GM18909 (cell line): ENCODE results near the gene CCL26.
"Not testable (repeated sequence)": the region's sequence is repeated elsewhere in the genome, so short reads cannot be mapped to it uniquely, and the experiment has no call there.

Source experiments
- ATAC-seq: cut with Tn5 transposase; IDR thresholded peaks from one replicate; pipeline ENCODE4 v1.9.1; 2021; ENCODE audit warnings: mild to moderate bottlenecking; ENCODE audit not compliant: unreplicated experiment, poor library complexity

CCL26 gene

DNA sequence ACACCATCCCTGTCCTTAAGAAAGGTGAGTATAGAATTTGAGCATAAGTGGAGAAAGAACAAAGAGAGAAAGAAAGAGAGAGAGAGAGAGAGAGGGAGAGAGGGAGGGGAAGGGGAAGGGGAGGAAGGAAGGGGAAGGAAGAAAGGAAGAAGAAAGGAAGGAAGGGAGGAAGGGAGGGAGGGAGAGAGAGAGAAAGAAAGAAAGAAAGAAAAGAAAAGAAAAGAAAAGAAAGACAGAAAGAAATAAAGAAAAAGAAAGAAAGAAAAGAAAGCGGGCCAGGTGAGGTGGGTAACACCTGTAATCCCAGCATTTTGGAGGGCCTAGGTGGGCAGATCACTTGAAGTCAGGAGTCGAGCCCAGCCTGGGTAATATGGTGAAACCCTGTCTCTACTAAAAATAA is 21.7 kb upstream of the CCL26 start:
- ATAC-seq: no peak

- ATAC-seq: not testable (repeated sequence)
Observed at GRCh38 chr7:75792567-75792966, 20.6 kb upstream of the CCL26 start.

DNA sequence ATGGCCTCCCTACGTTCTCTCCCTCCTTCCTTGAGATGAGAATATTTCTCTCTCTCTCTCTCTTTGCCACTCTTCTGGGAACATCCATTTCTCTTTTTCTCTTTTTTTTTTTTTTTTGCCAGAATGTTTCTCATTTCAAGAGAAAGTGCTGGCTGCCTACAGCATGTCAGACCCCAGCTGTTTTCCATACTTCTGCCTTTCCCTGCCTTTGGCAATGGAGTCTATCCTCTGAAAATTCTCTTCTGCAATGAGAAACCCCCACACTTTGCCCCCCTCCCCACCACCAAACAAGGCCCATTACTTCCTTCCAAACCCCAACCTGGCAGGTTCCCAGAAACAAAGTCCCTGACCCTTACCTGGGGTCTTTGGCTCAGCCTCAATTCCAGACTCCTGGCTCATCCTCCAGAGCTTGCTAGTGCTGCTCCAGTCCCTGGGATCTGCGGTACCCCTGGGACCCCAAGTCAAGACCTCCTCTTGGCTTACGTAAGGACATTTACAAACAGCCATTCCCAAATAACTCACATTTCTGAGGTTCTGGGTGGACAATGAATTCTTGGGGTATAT is 17.4 kb upstream of the CCL26 start:
- no peak for ATAC-seq

GRCh38 chr7:75788154-75788847 is 16.3 kb upstream of the CCL26 start:
- not testable (repeated sequence) for ATAC-seq

- ATAC-seq: not testable (repeated sequence)
Observed at GRCh38 chr7:75783058-75783457, 11.0 kb upstream of the CCL26 start.

DNA sequence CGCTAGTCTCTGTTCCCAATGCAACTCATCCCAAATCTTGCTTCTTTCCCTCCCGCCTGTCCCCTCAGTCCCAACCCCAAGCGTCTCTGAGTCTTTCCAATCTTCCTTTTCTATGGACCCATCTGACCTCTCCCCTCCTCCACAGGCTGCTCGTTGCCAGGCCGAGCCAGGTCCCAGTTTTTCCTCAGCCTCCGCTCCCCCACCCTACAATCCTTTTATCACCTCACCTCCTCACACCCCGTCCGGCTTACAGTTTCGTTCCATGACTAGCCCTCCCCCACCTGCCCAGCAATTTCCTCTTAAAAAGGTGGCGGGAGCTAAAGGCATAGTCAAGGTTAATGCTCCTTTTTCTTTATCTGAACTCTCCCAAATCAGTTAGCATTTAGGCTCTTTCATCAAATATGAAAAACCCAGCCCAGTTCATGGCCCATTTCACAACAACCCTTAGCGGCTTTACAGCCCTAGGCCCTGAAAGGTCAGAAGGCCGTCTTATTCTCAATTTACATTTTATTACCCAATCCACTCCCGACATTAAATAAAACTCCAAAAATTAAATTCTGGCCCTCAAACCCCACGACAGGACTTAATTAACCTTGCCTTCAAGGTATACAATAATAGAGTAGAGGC is 8.7 kb upstream of the CCL26 start:
- ATAC-seq: not testable (repeated sequence)

GRCh38 chr7:75779516-75779915 is 7.5 kb upstream of the CCL26 start:
- ATAC-seq: not testable (repeated sequence)

DNA sequence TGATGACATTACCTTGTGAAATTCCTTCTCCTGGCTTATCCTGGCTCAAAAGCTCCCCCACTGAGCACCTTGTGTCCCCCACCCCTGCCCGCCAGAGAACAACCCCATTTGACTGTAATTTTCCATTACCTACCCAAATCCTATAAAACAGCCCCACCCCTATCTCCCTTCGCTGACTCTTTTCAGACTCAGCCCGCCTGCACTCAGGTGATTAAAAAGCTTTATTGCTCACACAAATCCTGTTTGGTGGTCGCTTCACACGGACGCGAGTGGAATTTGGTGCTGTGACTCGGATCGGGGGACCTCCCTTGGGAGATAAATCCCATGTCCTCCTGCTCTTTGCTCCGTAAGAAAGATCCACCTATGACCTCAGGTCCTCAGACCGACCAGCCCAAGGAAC is 7.0 kb upstream of the CCL26 start:
- not testable (repeated sequence) for ATAC-seq

- no peak for ATAC-seq
Observed at GRCh38 chr7:75776295-75776971, 4.4 kb upstream of the CCL26 start.

- ATAC-seq: not testable (repeated sequence)
Observed at GRCh38 chr7:75773958-75774357, 1.9 kb upstream of the CCL26 start.

DNA sequence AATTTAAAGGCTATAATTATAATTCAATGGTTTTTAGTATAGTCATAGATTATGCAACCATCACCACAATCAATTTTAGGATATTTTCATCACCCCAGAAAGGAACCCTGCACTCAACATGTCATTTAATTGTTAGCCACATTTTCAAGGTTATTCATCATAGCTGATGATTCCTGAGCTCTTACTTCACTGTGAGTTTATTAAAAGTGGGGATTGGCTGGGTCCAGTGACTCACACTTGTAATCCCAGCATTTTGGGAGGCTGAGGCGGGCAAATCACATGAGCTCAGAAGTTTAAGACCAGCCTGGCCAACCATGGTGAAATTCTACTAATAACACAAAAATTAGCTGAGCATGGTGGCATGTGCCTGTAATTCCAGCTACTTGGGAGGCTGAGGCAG is 787 bp downstream of the CCL26 start:
- ATAC-seq: no peak

DNA sequence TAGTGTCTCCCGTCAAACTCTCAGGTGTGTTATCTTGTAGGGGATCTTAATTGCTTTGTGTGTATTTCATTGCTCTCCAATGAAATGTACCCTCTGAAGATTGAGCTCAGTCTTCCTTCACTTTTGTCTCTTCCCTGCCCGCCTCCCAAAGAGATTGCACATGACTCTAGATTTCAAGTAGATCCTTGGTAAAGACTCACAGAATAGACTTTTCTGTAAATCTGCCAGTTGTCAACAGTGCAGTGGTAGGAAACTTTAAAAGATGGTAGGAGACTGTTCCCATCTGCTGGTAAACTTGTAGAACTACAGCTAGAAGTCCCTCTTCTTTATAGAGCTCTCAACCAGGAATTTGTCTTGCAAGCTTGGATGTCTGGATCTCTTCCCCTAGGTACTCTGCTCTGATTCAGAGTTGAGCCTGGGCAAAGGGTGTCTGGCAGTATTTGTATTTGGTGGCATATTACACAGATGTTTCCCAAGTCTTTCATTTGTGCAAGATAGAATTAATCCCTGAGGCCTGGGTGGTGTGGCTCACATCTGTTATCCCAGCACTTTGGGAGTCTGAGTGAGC is 9.6 kb downstream of the CCL26 start:
- no peak for ATAC-seq

DNA sequence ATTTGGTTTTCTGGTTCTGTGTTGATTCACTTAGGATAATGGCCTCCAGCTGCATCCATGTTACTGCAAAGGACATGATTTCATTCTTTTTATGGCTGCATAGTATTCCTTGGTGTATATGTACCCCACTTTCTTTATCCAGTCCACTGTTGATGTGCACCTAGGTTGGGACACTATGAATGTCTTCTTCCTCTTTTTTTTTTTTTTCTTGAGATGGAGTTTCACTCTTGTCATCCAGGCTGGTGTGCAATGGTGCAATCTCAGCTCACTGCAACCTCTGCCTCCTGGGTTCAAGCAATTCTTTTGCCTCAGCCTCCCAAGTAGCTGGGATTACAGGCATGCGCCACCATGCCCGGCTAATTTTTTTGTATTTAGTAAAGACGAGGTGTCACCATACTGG is 10.2 kb downstream of the CCL26 start:
- not testable (repeated sequence) for ATAC-seq

DNA sequence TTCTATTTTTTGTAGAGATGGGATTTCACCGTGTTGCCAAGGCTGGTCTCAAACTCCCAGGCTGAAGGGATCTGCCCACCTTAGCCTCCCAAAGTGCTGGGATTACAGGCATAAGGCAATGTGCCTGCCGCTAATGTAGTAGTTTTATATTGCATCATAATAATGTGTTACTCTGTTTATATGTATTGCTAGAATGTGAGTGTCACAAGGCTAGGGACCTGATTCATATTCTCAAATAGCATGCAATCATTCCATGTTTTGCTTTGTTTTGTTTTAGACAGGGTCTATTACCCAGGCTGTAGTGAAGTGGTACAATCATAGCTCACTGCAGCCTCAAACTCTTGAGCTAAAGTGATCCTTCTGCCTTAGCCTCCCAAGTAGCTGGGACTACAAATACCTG is 13.5 kb downstream of the CCL26 start:
- no peak for ATAC-seq

GRCh38 chr7:75757860-75758259 is 14.2 kb downstream of the CCL26 start:
- ATAC-seq: no peak

DNA sequence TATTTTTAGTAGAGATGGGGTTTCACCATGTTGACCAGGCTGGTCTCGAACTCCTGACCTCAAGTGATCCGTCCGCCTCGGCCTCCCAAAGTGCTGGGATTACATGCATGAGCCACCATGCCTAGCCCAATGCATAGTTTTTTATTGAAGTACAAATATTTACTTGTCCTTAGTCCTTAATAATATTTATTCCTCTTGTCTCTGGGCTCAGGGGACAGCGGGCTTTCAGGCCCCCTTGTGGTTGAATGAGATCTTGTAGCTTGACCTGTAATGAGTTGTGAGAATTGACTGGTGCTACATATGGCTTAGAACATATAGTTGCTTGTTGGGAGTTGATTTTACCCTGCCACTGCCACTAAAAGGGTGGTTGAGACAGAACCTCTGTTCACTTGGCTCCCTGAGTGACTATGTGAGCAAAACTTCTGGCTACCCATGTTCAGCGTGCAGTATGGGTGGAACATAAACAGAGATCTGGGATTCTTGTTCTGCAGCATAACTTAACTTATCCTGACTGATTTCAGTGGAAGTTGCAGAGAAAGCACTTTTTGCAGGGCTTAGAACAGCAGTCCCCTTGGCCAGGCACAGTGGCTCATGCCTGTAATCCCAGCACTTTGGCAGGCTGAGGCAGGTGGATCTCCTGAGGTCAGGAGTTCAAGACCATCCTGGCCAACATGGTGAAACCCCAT is 14.9 kb downstream of the CCL26 start:
- no peak for ATAC-seq

- no peak for ATAC-seq
Observed at GRCh38 chr7:75756206-75756990, 15.6 kb downstream of the CCL26 start.

DNA sequence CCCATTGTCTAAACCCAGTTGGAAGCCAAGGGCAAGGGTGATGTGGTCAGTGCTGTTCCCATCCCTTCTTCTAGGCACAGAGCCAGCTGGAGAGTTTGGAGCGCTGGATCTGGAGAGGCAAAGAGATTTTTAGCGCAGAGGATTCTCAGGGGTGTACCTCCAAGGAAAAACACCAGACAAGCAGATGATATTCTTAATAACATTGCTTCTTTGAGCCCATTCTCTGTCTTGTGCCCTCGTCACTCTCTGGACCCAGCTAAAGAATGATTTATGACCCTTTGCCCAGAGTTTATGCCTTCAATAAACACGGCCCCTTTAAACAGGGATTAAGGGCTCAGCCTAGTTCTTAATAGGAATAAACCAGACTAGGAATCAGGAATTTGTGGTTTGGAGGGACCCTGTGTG is 28.6 kb downstream of the CCL26 start:
- no peak for ATAC-seq

- no peak for ATAC-seq
Observed at GRCh38 chr7:75740846-75741497, 31.0 kb downstream of the CCL26 start.
